ENCODE data around the gene FADS3.

FADS3 gene

GRCh38 chr11:61838921-61839320 lies 52.4 kb downstream of the FADS3 start:
- TF ChIP-seq CTCF (IDR thresholded peaks at IDR 0.05; ENCODE audit: insufficient read depth, low read depth, low read length, missing control alignments), result no peak
- no peak for DNase-seq (ENCODE audit: low read depth)
- no peak overlapping the region for H3K4me3 ChIP-seq (ENCODE audit: low read length)

DNA sequence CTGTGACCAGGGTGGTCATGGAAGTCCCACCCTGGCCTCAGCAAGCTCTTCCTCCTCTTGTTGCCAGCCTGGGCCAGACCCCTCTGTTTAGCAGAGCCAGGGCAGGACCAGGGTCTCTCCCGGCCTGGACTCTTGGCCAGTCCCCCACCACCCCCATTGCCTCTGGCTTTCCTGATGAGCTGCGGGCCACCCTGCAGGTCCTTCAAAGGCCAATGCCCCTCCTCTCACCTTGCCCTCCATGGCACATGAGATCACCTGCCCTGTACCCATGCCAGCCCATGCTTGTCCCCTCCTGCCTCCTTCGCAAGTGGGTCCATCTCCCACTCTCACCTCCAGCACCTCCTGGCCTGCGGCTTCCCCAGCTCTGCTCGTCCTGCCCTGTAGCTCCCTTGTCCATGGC lies 52.8 kb downstream of the FADS3 start:
- DNase-seq (ENCODE audit: low read depth), result no peak
- TF ChIP-seq CTCF (IDR thresholded peaks at IDR 0.05; ENCODE audit: insufficient read depth, low read depth, low read length, missing control alignments), result no peak
- no peak overlapping the region for H3K4me3 ChIP-seq (ENCODE audit: low read length)

GRCh38 chr11:61837411-61838005 lies 53.8 kb downstream of the FADS3 start:
- no peak for TF ChIP-seq CTCF (IDR thresholded peaks at IDR 0.05; ENCODE audit: insufficient read depth, low read depth, low read length, missing control alignments)
- no peak overlapping the region for H3K4me3 ChIP-seq (ENCODE audit: low read length)
- DNase-seq (ENCODE audit: low read depth), result no peak

DNA sequence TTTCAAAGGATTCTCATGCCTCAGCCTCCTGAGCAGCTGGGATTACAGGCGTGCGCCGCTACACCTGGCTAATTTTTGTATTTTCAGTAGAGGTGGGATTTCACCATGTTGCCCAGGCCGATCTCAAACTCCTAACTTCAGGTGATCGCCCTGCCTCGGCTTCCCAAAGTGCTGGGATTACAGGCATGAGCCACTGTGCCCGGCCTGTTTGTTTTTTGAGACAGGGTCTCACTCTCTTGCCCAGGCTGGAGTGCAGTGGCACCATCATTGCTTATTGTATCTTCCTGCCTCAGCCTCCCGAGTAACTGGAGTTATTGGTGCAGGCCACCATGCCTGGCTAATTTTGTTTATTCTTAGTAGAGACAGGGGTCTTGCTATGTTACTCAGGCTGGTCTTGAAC lies 55.2 kb downstream of the FADS3 start:
- no peak for TF ChIP-seq CTCF (IDR thresholded peaks at IDR 0.05; ENCODE audit: insufficient read depth, low read depth, low read length, missing control alignments)
- DNase-seq (ENCODE audit: low read depth), result no peak

DNA sequence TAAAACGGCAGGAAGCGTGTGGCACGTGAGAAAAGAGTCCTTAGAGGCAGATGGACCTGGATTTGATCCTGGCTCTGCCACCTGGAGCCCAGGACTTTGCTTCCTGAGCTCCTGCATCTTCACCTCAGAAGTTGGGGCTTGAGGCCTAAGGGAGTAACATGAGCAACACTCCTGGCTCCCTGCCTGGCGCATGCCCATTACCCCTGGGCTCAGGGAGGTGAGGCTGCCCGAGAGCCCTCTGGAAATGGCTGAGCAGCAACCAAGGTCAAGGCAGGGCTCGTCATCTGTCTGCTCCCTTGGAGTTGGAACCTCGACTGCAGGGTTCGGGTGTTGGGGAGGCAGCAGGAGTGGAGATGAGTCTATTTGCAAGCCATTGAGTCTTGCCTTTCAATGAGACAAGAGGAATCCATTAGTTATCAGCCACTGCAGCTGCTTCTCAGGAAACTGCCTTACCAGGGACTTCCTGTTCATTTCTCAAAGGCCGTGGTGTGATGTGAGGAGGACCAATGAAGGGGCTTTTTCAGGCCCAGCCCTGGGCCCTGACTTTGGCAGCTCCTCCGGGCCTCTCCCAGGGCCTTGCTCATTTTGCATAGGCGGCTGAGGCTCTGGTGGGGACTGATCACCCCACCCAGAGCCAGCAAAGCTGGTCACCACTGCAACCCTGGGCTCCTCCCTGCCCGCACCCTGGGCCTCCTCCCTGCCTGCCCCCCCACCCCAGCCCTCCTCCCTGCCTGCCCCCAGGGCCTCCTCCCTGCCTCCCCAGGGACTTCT lies 56.9 kb downstream of the FADS3 start:
- H3K4me3 ChIP-seq (ENCODE audit: low read length), result no peak overlapping the region
- DNase-seq (ENCODE audit: low read depth), result no peak

More for the DNA sequence above, 55.2 kb downstream of the FADS3 start:
- no peak overlapping the region for H3K4me3 ChIP-seq (ENCODE audit: low read length)

DNA sequence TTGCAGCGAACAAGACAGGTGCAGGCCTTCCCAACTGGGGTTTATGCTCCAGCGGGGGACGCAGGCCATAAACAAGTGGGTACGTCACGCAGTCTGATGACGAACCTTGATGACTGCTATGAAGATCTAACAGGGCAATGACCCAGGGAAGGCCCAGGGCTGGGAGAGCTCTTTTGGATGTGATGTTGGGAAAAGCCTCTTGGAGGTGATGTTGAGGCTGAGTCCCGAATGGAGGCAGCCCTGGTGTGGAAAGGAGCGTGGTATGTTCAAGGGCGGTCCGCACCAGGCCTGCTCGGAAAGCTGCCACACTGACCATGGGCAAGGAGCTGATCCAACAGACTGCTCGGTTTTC lies 57.4 kb downstream of the FADS3 start:
- no peak for DNase-seq (ENCODE audit: low read depth)
- no peak for TF ChIP-seq CTCF (IDR thresholded peaks at IDR 0.05; ENCODE audit: insufficient read depth, low read depth, low read length, missing control alignments)
- no peak overlapping the region for H3K4me3 ChIP-seq (ENCODE audit: low read length)

More for the DNA sequence above, 56.9 kb downstream of the FADS3 start:
- no peak for TF ChIP-seq CTCF (IDR thresholded peaks at IDR 0.05; ENCODE audit: insufficient read depth, low read depth, low read length, missing control alignments)

DNA sequence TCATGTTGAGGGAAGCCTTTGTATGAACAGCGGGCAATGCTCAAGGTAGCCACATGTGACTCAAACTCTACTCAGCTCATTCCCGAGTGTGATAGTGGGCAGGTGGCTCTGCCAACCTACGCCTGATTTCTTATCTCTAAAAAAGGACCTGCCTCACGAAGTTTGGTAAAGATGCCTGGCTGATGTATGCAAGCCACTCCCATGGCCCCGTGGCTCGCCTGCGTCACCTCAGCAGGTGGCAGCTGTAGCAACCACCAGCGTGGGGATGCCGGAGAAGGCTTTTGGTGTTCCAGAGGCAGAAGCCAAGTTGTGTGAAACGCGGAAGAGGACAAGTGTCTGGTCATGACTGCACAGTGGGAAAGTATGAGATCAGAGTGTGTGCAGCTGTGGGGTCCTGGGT lies 57.9 kb downstream of the FADS3 start:
- H3K4me3 ChIP-seq (ENCODE audit: low read length), result no peak overlapping the region
- no peak for DNase-seq (ENCODE audit: low read depth)
- no peak for TF ChIP-seq CTCF (IDR thresholded peaks at IDR 0.05; ENCODE audit: insufficient read depth, low read depth, low read length, missing control alignments)

Data from epithelial cell of esophagus (primary cell).